Lung (tissue), 12 donors: Measurements from ENCODE around the gene PRKCZ. TPM values are rescaled to one million over a fixed set of nuclear protein-coding genes. Genes with fewer than 3 reads are reported as not detected.

Source experiments
- ATAC-seq: fragments of 200-7000 bp; cut with Tn5 transposase; one replicate; pipeline ENCODE4 v1.9.1; 2020; ENCODE audit warnings: moderate number of reproducible peaks; ENCODE audit not compliant: insufficient read depth, low FRiP score
- DNase-seq, 3 donors: peaks; one replicate each; pipeline ENCODE4 v3.0.0-alpha.2; 2013 to 2017
- H3K27ac ChIP-seq, 2 donors: one replicate each; pipeline ENCODE4 v1.5.1; 2013; ENCODE audit warnings: mild to moderate bottlenecking in 2 of 2, moderate library complexity in 2 of 2, control low read depth in 1 of 2, inconsistent platforms in 1 of 2, low read depth in 1 of 2, low read length in 1 of 2
- H3K27me3 ChIP-seq, 3 donors: one replicate each; pipeline ENCODE4 v1.5.1; 2013; ENCODE audit warnings: low read length in 2 of 3; ENCODE audit not compliant: control insufficient read depth in 3 of 3, insufficient read depth in 3 of 3
- H3K36me3 ChIP-seq, 4 donors: one replicate each; pipeline ENCODE4 v1.5.1; 2013; ENCODE audit warnings: low read length in 4 of 4, mild to moderate bottlenecking in 1 of 4, moderate library complexity in 1 of 4; ENCODE audit not compliant: control insufficient read depth in 4 of 4, insufficient read depth in 4 of 4
- H3K4me1 ChIP-seq, 5 donors: one replicate each; pipeline ENCODE4 v1.5.1; 2013; ENCODE audit warnings: low read length in 5 of 5, mild to moderate bottlenecking in 2 of 5, moderate library complexity in 1 of 5; ENCODE audit not compliant: control insufficient read depth in 5 of 5, insufficient read depth in 5 of 5
- H3K4me3 ChIP-seq: one replicate; pipeline ENCODE4 v1.5.1; 2013; ENCODE audit warnings: mild to moderate bottlenecking, control low read depth, moderate library complexity
- H3K9ac ChIP-seq, 2 donors: one replicate each; pipeline ENCODE4 v1.5.1; 2013; ENCODE audit warnings: low read length in 2 of 2, control low read depth in 1 of 2; ENCODE audit not compliant: insufficient read depth in 1 of 2
- H3K9me3 ChIP-seq, 4 donors: one replicate each; pipeline ENCODE4 v1.5.1; 2013; ENCODE audit warnings: low read length in 3 of 4, mild to moderate bottlenecking in 1 of 4, moderate library complexity in 1 of 4; ENCODE audit not compliant: control insufficient read depth in 4 of 4, insufficient read depth in 3 of 4
- WGBS, 2 donors: extraction: QIAGEN DNeasy Blood & Tissue Kit; methylation state at CpG; one replicate each; pipeline ENCODE4 v1.1.7; 2013; 5-methylcytosine and 5-hydroxymethylcytosine counted together
- polyA plus RNA-seq, 2 donors: library from polyadenylated mRNA; stranded (reverse); fragments of 200-250 nt; gene quantifications; one replicate each; pipeline ENCODE4 v1.2.1, GENCODE V29; 2013
- total RNA-seq, 2 donors: library from RNA; depleted of rRNA in 1 of 2; stranded (reverse); fragments of >200 nt in 1 of 2; gene quantifications; one replicate each; pipeline ENCODE4 v1.2.1, GENCODE V29; 2014 to 2021
- TF ChIP-seq, protein P1 (sequence below): IDR thresholded peaks from 2 replicates; pipeline ENCODE4 v1.5.1; 2012; ENCODE audit warnings: mild to moderate bottlenecking; ENCODE audit errors: control extremely low read depth, extremely low read depth
- donor health status: control.
- donor health status: control.
- donor health status: Bipolar disorder and iron deficiency.
- donor health status: healthy.
- donor health status: DM: yes; HTN: yes; CAD: no.

PRKCZ gene
- total and polyA plus RNA-seq, 4 donors = 55.2 to 149 (median 117) TPM

DNA sequence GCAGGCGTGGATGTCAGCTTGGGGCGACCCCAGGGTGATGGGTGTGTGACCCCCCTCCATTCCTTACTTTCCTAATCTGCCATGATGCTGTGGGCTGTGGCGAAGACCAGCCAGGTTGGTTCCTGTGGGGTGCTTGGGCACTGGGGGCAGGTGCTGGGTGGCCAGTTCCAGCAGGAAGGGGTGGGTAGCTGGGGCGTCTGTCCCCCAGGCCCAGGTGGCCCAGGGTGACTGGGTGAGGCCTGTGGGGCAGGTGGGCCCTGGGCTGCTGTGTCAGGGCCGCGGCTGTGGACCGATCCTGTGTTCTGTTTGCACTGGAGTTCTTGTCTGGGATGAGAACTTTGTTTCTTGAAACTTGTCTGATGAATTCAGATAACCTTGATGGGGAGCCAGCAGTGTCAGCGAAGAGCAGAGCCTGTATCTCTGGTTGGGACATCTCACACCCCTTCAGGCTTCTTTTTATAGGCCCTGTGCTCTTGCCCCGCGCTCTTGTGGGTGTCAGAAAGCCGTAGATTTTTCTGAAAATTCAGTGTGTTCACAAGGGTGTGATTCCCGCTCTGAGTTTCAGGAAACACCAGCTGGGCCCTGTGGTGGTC is 3.7 kb downstream of the PRKCZ start:
- H3K9me3 ChIP-seq = no peaks in the 10 kb centered on the region
- DNase-seq (no peak), ATAC-seq (no peak)
- H3K4me1 ChIP-seq = peaks cover 0 to 15% (median 0%) of the 10 kb centered on the region in 5 donors
- 86 to 90% methylated on average over 12 of the region's 12 CpGs for WGBS, 2 donors
- no peak overlapping the region for H3K4me3 ChIP-seq
- peak overlapping the region in 1 of 2 donors; percentile 48 for H3K27ac ChIP-seq
- H3K27me3 ChIP-seq = peaks cover 0 to 9% (median 6%) of the 10 kb centered on the region in 3 donors
- no peaks in the 10 kb centered on the region for H3K36me3 ChIP-seq
- TF ChIP-seq, protein P1, sequence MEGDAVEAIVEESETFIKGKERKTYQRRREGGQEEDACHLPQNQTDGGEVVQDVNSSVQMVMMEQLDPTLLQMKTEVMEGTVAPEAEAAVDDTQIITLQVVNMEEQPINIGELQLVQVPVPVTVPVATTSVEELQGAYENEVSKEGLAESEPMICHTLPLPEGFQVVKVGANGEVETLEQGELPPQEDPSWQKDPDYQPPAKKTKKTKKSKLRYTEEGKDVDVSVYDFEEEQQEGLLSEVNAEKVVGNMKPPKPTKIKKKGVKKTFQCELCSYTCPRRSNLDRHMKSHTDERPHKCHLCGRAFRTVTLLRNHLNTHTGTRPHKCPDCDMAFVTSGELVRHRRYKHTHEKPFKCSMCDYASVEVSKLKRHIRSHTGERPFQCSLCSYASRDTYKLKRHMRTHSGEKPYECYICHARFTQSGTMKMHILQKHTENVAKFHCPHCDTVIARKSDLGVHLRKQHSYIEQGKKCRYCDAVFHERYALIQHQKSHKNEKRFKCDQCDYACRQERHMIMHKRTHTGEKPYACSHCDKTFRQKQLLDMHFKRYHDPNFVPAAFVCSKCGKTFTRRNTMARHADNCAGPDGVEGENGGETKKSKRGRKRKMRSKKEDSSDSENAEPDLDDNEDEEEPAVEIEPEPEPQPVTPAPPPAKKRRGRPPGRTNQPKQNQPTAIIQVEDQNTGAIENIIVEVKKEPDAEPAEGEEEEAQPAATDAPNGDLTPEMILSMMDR = no peak
- H3K9ac ChIP-seq = no peak overlapping the region

DNA sequence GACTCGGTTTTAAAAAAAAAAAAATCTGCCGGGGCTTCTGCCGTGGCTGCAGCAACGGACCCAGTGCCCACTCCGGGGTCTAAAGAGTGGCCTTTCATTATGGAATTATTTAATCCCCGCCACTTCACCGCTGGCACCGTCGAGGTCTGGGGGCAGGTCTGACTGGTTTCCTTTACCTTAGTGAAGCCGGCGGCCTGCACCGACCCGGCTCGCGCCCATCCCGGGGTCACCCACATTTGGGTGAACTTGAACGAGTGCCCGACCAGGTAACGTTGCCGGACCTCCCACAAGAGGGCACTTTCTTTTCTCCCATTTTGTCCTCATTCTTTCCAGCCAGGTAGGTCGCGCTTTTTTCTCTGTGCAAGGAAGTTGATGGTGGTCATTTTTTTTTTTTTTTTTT is 4.3 kb downstream of the PRKCZ start:
- Histone ChIP-seq H3K36me3 (peaks cover 0 to 2% (median 0%) of the 10 kb centered on the region in 4 donors), H3K9ac (no peak overlapping the region), H3K9me3 (no peaks in the 10 kb centered on the region), H3K4me1 (peaks cover 0 to 11% (median 0%) of the 10 kb centered on the region in 5 donors), H3K27me3 (peaks cover 0 to 4% (median 3%) of the 10 kb centered on the region in 3 donors), H3K4me3 (no peak overlapping the region), H3K27ac (peak overlapping the region in 1 of 2 donors; percentile 48)
- ATAC-seq = no peak
- peak in 1 of 3 donors; percentile 33 for DNase-seq
- WGBS, 2 donors = 64 to 82% methylated on average over 22 of the region's 22 CpGs
- TF ChIP-seq, protein P1 = no peak

DNA sequence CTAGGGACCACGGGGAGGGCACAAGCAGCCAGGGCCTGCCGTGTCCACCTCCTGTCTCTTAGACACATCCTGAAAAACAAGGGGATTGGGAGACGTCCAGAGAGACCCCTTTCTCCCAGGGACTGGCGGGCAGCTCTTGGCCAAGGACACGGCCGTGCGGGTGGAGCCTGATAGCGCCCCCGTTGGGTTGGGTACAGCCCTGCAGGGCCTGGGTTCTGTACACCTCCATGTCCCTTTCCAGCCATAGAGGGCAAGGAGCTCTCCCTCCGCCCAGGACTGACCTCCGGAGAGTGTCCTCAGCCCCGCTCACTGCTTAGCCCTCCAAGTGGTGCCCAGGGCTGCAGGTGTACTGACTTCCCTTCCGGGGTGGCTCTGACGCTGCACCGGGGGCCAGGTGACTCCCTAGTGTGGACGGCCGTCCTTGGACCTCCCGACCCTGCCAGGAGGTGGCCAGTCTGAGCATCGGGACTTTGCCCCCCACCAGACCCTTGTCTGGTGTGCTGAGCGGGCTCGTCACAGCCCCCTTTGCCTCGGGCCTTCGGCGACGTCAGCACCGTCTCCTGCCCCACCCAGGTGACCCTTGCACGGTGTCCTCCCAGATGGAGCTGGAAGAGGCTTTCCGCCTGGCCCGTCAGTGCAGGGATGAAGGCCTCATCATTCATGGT is 5.8 kb downstream of the PRKCZ start:
- DNase-seq (no peak), ATAC-seq (no peak)
- WGBS, 2 donors = 93 to 95% methylated on average over 29 of the region's 29 CpGs

More for the DNA sequence above, 5.8 kb downstream of the PRKCZ start:
- H3K36me3 ChIP-seq = peaks cover 0 to 5% (median 0%) of the 10 kb centered on the region in 4 donors
- no peaks in the 10 kb centered on the region for H3K9me3 ChIP-seq
- H3K4me1 ChIP-seq = peaks cover 0 to 8% (median 0%) of the 10 kb centered on the region in 5 donors
- no peak overlapping the region for H3K9ac ChIP-seq
- H3K27me3 ChIP-seq = no peaks in the 10 kb centered on the region
- H3K4me3 ChIP-seq = no peak overlapping the region
- TF ChIP-seq, protein P1 = no peak
- H3K27ac ChIP-seq = no peak overlapping the region
